Subcutaneous adipose tissue (tissue), 4 donors: ENCODE data around the gene NBEAL2. TPM values are rescaled to one million over a fixed set of nuclear protein-coding genes. Genes with fewer than 3 reads are reported as not detected.

Experiments used
- total RNA-seq, 4 donors: library from RNA; depleted of rRNA; stranded (reverse); fragments of >200 nt; gene quantifications; one replicate each; pipeline ENCODE4 v1.1.0, GENCODE V29; 2016
- TF ChIP-seq, protein P1 (sequence below): fragments of 450-650 bp; IDR thresholded peaks from one replicate; pipeline ENCODE4 v1.5.1; 2016; ENCODE audit warnings: low read depth, mild to moderate bottlenecking, control low read depth, antibody characterized with exemption, moderate library complexity

The NBEAL2 gene
- total RNA-seq, 4 donors from 2014 or later: 13.4 to 62.2 (median 23.6) TPM

DNA sequence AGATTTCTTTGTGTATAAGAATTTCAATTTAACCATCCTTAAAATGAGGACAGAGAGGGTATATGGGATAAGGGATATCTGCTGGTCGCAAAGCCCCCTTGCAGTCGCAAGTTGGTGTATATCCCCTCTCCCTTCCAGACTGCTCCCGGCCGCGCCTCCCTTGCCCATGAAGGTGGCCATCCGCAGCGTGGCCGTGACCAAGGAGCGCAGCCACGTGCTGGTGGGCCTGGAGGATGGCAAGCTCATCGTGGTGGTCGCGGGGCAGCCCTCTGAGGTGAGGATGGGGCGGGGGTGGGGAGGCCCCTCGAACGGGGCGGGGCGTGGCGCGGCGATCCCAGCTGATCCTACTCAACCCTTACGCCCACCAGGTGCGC is 29.4 kb downstream of the NBEAL2 start:
- TF ChIP-seq, protein P1, sequence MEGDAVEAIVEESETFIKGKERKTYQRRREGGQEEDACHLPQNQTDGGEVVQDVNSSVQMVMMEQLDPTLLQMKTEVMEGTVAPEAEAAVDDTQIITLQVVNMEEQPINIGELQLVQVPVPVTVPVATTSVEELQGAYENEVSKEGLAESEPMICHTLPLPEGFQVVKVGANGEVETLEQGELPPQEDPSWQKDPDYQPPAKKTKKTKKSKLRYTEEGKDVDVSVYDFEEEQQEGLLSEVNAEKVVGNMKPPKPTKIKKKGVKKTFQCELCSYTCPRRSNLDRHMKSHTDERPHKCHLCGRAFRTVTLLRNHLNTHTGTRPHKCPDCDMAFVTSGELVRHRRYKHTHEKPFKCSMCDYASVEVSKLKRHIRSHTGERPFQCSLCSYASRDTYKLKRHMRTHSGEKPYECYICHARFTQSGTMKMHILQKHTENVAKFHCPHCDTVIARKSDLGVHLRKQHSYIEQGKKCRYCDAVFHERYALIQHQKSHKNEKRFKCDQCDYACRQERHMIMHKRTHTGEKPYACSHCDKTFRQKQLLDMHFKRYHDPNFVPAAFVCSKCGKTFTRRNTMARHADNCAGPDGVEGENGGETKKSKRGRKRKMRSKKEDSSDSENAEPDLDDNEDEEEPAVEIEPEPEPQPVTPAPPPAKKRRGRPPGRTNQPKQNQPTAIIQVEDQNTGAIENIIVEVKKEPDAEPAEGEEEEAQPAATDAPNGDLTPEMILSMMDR: no peak

DNA sequence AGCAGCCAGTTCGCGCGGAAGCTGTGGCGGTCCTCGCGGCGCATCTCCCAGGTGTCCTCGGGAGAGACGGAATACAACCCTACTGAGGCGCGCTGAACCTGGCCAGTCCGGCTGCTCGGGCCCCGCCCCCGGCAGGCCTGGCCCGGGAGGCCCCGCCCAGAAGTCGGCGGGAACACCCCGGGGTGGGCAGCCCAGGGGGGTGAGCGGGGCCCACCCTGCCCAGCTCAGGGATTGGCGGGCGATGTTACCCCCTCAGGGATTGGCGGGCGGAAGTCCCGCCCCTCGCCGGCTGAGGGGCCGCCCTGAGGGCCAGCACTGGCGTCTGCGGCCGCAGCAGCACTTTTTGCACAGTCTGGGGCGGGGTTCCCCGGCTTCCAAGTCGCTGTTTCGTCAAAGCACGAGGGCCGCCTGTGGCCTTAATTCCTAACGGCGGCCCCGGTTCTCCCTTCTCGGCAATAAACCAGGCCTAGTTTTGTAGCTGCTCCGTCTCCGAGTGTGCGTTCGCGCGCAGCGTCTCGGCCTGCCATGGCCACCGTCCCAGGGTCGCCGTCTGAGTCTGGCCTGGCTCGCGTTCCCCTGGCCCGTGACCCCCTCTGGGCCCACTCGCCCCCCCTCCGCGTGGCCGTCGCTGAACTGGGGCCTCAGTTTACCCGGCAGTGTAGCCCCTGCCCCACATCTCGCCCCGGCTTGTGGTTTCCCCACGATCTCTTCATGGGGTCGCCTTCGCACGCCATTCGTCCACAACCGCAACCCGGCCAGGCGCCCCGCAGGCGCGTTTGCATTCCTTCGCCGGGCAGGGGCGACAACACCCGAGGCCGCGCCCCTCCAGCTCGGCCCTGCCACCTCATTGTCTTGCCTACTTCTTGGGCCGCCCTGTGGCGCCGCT is 30.0 kb downstream of the NBEAL2 start:
- TF ChIP-seq, protein P1: no peak

DNA sequence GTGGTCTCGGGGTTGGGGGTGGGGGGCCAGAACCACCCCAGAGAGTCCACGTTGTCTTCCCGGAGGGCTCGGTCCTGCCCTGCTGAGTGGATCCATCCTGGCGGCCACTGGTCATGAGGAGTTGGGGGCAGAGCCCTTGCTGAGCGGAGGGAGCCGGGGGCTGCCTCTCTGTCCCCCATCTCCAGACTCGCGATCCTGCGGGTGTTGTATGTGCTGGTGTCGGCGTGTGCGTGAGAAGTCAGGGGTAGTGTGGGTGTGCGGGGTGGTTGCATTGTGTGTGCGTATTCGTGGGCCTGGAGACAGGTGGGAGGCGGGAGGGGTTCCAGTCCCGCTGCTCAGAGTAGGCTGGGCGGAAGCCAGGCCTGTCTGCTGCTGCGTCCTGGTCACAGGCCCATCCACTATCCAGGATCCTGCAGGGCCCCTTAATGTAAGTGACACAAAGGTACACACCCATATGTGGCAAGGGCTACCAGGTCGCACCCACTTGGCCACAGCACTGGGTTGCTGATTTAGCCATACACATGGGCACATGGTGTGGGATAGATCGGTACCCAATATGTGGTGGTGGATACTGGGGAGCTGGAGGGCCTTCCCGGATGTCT is 30.7 kb downstream of the NBEAL2 start:
- TF ChIP-seq, protein P1: no peak

DNA sequence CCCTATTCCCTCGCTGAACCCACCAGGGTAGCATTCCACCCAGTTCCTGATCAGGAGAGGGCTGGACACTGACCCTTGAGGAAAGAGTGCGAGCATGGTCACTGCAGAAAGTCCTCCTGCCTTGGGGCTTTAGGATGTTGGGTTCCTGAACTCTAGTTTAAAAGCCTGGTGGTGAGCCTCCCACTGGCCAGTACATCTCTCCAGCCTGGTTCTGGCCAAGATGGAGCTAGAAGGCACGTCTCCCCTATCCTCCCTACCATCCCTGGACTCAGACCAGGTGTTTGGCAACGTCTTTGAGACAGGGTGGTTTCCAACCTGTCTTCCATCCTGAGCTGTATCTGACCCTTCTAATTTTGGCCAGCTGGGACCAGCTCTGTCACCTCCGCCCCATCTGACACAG is 31.4 kb downstream of the NBEAL2 start:
- TF ChIP-seq, protein P1: no peak

DNA sequence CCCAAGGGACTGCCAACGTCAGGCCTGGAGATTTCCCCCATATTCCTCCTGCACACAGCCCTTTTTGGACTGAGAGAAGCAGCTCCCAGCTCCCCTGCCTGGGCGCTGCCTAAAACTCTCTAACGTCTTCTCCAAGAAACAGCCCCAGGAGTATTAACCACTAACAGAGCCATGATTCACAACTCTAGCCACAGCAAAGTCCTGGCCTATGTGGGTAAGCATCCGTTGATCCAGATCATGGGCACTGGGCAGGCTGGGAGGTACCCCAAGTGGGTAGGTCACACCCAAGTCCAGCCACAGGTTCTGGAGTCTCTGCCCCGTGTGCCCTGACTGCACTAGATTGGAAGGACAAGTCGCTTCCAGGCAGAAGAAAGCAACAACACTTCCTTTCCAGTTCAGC is 31.9 kb downstream of the NBEAL2 start:
- TF ChIP-seq, protein P1: no peak

DNA sequence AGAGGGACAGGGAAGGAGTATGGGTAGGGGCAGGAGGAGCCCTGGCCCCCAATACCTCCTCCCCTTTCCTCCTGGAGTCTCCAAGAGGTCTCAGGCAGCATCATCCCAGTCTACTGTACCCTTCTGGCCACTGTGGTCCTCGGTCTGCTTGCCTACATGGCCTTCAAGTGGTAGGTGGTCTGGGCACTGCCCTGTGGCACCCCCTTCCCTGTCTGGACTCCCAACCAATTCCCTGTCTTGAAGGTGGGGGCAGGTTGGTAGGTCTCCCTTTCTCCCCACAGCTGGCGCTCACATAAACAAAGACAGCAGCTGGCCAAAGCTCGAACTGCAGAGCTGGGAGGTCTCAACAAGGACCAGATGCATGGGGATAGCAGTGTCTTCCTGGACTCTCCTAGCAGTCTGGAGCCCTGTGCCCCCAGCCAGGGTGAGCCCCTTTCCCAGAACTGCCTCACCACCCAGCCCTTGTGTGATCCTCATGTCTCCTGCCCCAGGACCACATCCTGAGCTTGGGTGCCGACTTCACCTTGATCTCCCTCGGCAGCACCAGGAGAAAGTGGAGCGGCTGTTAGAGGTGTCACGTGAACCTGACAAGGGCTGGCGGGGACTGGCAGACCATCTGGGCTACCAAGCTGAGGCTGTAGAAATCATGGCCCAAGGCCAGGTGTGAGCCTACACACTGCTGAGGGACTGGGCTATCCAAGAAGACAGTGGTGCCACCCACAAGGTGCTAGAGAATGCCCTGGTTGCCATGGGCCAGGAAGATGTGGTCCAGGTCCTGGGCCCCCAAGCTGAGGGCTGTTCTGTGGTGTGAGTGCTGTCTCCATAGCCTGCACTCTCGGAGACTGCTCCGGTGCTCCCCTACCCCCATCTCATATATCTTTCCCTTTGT is 33.1 kb downstream of the NBEAL2 start:
- TF ChIP-seq, protein P1: no peak

DNA sequence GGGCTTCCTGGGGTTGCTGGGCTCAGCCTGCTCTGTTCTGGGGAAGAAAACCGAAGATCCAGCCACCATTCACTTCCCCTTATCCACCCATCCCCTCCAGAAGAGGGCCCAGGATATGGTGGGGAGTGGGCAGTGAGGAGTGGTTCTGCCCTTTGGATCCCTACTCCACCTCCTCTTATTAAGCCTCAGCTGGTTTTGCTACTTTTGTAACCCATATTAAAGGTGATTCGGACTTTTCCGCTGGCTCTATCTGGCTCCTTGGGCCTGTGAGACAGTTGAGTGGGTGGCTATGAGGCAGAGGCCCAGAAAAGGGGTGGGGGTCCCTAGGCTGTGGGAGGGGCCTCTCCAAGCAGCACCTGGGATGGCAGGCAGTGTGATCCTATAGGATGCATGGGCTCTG is 33.8 kb downstream of the NBEAL2 start:
- TF ChIP-seq, protein P1: no peak
